RWPE1 (cell line): ENCODE measurements around the gene MOGAT3.
"Not testable (repeated sequence)": the region's sequence is repeated elsewhere in the genome, so short reads cannot be mapped to it uniquely, and the experiment has no call there.

Source experiments
- CTCF ChIA-PET: fragments of 350-600 bp; sonication (Branson Sonifier 250); formaldehyde crosslinking; extraction: SDS; loops from one replicate; lab custom pipeline; 2021; lab: Yijun Ruan, JAX
- POLR2A ChIA-PET: fragments of 400-600 bp; formaldehyde crosslinking; extraction: SDS; loops from one replicate; lab custom pipeline; 2020; ENCODE audit warnings: antibody characterized with exemption; ENCODE audit not compliant: low non-redundant PET; lab: Yijun Ruan, JAX
- DNase-seq: peaks from one replicate; pipeline ENCODE4 v3.0.0; 2012; ENCODE audit warnings: low spot score
- H3K27ac ChIP-seq: fragments of 450-650 bp; 2 replicates; pipeline ENCODE4 v1.5.1; 2017
- CTCF ChIP-seq: fragments of 450-650 bp; conservative IDR thresholded peaks from 2 replicates; pipeline ENCODE4 v1.5.1; 2017; ENCODE audit warnings: low read depth, mild to moderate bottlenecking

Gene MOGAT3

GRCh38 chr7:101202603-101202918 lies 1.7 kb upstream of the MOGAT3 start:
- ChIA-PET POLR2A (no interaction called here), CTCF (interaction anchor here (0.5 kb wide), 1 partner anchor 43 kb away, joined by 4 read pairs; no protein-coding TSS in a partner anchor)
- DNase-seq = no peak
- no peak overlapping the region for H3K27ac ChIP-seq
- TF ChIP-seq CTCF = no peak

GRCh38 chr7:101201695-101202602 lies 1.1 kb upstream of the MOGAT3 start:
- no peak for TF ChIP-seq CTCF
- H3K27ac ChIP-seq = no peak overlapping the region
- DNase-seq = no peak
- CTCF ChIA-PET = interaction anchor here (0.5 to 2.1 kb wide), 3 partner anchors 44 to 307 kb away, joined by 3 to 5 read pairs (median 4); partner anchors contain the start of gene ACHE
- POLR2A ChIA-PET = no interaction called here

- CTCF ChIA-PET = interaction anchor here (0.8 to 2.1 kb wide), 4 partner anchors 8 to 305 kb away, joined by 3 to 5 read pairs (median 4); partner anchors contain the start of gene ACHE
- POLR2A ChIA-PET = no interaction called here
- no peak overlapping the region for H3K27ac ChIP-seq
- no peak for DNase-seq
- TF ChIP-seq CTCF = no peak
Observed at GRCh38 chr7:101200504-101200861, 353 bp downstream of the MOGAT3 start.

- H3K27ac ChIP-seq, DNase-seq, POLR2A ChIA-PET: not testable (repeated sequence)
- CTCF ChIA-PET = interaction anchor here (0.9 to 2.1 kb wide), 2 partner anchors 23 to 304 kb away, joined by 3 to 5 read pairs; partner anchors contain the start of gene ACHE
Observed at GRCh38 chr7:101199522-101199921, 1.3 kb downstream of the MOGAT3 start.

- CTCF ChIA-PET = no interaction called here
- POLR2A ChIA-PET = no interaction called here
- no peak for TF ChIP-seq CTCF
- no peak overlapping the region for H3K27ac ChIP-seq
- DNase-seq = no peak
Observed at GRCh38 chr7:101198476-101198875, 2.4 kb downstream of the MOGAT3 start.

GRCh38 chr7:101197991-101198390 lies 2.8 kb downstream of the MOGAT3 start:
- DNase-seq = no peak
- CTCF ChIA-PET = no interaction called here
- POLR2A ChIA-PET = no interaction called here
- TF ChIP-seq CTCF = no peak
- H3K27ac ChIP-seq = no peak overlapping the region

- DNase-seq = no peak
- no peak for TF ChIP-seq CTCF
- ChIA-PET POLR2A (no interaction called here), CTCF (no interaction called here)
- no peak overlapping the region for H3K27ac ChIP-seq
Observed at GRCh38 chr7:101195884-101196283, 5.0 kb downstream of the MOGAT3 start.
